Stimulated activated CD4-positive, alpha-beta T cell treated with anti-CD3 and anti-CD28 coated beads, TNF-alpha, amount 100 ng/mL, for 1 hour (primary cell): ENCODE results near the gene MRPL28.

ENCODE experiments used
- DNase-seq, 3 donors: peaks; one replicate each; pipeline ENCODE4 v3.0.0-alpha.2; 2020; ENCODE audit warnings: low read depth in 3 of 3, low spot score in 1 of 3

MRPL28 gene

DNA sequence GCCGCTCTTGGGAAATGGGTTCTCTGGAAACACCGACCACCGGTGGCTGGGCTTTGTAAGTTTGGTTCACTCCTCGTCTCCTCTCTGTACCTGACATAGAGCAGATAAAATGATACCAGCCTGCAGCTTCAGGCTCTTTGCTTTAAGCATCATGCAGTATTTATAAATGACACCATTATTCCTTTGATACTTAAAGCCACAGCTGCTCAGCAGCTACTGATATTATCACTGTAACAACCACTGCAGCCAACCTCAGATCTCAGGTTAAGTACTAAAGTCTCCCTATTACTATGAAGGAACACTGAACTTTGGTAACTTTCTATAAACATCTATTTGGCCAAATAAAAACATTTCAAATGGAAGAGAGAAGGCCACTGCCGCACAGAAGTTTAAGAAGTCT lies 52.8 kb downstream of the MRPL28 start:
- DNase-seq = no peak
